Natural killer cell (primary cell): ENCODE results near the gene PRKG1. TPM values are rescaled to one million over a fixed set of nuclear protein-coding genes. Genes with fewer than 3 reads are reported as not detected.

ENCODE experiments used
- ATAC-seq, 3 donors: fragments of 150-1000 bp in 2 of 3; fragments of 200-7000 bp in 1 of 3; cut with Tn5 transposase; 1 replicate in 1 of 3; 2 replicates in 2 of 3; pipeline ENCODE4 v1.10.0; 2021; ENCODE audit warnings: mild to moderate bottlenecking in 2 of 3, moderate library complexity in 2 of 3
- DNase-seq, 2 donors: peaks; one replicate each; pipeline versions ENCODE4 v3.0.0 to v3.0.0-alpha.2; 2013 to 2021; ENCODE audit warnings: mixed read lengths in 1 of 2
- H3K27ac ChIP-seq: one replicate; pipeline ENCODE4 v1.5.1; 2013; ENCODE audit warnings: mild to moderate bottlenecking, low read length
- H3K27me3 ChIP-seq: one replicate; pipeline ENCODE4 v1.6.1; 2013; ENCODE audit warnings: low read length; ENCODE audit not compliant: control insufficient read depth, insufficient read depth
- H3K36me3 ChIP-seq: one replicate; pipeline ENCODE4 v1.6.1; 2013; ENCODE audit warnings: low read length; ENCODE audit not compliant: control insufficient read depth, insufficient read depth
- H3K4me1 ChIP-seq: one replicate; pipeline ENCODE4 v1.6.1; 2013; ENCODE audit warnings: low read length; ENCODE audit not compliant: control insufficient read depth, insufficient read depth
- H3K4me3 ChIP-seq: one replicate; pipeline ENCODE4 v1.5.1; 2013; ENCODE audit warnings: low read length
- H3K9me3 ChIP-seq: one replicate; pipeline ENCODE4 v1.6.1; 2013; ENCODE audit warnings: low read length; ENCODE audit not compliant: control insufficient read depth, insufficient read depth
- H3K27ac Mint-ChIP-seq, 2 donors: one replicate each; pipeline ENCODE4 v1.8.0; 2022; ENCODE audit warnings: mild to moderate bottlenecking in 2 of 2, mixed read lengths in 2 of 2, moderate library complexity in 1 of 2
- H3K27me3 Mint-ChIP-seq, 2 donors: one replicate each; pipeline ENCODE4 v1.8.0; 2022; ENCODE audit warnings: low read depth in 2 of 2, mixed read lengths in 2 of 2
- H3K36me3 Mint-ChIP-seq: one replicate; pipeline ENCODE4 v1.8.0; 2022; ENCODE audit warnings: mixed read lengths
- H3K4me1 Mint-ChIP-seq, 2 donors: one replicate each; pipeline ENCODE4 v1.8.0; 2022; ENCODE audit warnings: mixed read lengths in 2 of 2
- H3K4me3 Mint-ChIP-seq: one replicate; pipeline ENCODE4 v1.8.0; 2022; ENCODE audit warnings: mild to moderate bottlenecking, moderate library complexity, mixed read lengths
- H3K9me3 Mint-ChIP-seq, 2 donors: one replicate each; pipeline ENCODE4 v1.8.0; 2022; ENCODE audit warnings: mixed read lengths in 2 of 2
- CTCF ChIP-seq: fragments of 200-600 bp; IDR thresholded peaks from one replicate; pipeline ENCODE4 v1.8.0; 2022; ENCODE audit warnings: antibody characterized with exemption
- WGBS: methylation state at CpG from one replicate; pipeline ENCODE4 v1.1.7; 2013; ENCODE audit warnings: missing lambda C conversion rate; ENCODE audit not compliant: insufficient coverage; 5-methylcytosine and 5-hydroxymethylcytosine counted together
- intact Hi-C: fragments of 100-400 bp; cut with micrococcal nuclease; formaldehyde crosslinking; loops from one replicate; pipeline ENCODE4 v1.14.2; 2022
- total RNA-seq, 4 donors: library from RNA; stranded (reverse); fragments of 120-200 nt in 1 of 4; gene quantifications; one replicate each; pipeline versions ENCODE4 v1.2.3 to v1.2.4, GENCODE V29; 2013 to 2022

Gene PRKG1
- total RNA-seq, 3 donors from 2014 or later (not counting 1 experiment from before 2014, with no cell fraction given), result 0.23 to 0.41 (median 0.35) TPM

- ATAC-seq (no peak), DNase-seq (no peak)
- Histone ChIP-seq H3K27me3 (no peaks in the 10 kb centered on the region), H3K9me3 (no peaks in the 10 kb centered on the region), H3K27ac (no peak overlapping the region), H3K4me1 (no peaks in the 10 kb centered on the region), H3K4me3 (no peak overlapping the region), H3K36me3 (no peaks in the 10 kb centered on the region)
- Mint-ChIP-seq H3K4me1 (no peaks in the 10 kb centered on the region), H3K27me3 (peaks cover 0 to 4% of the 10 kb centered on the region in 2 donors), H3K36me3 (no peaks in the 10 kb centered on the region), H3K9me3 (no peaks in the 10 kb centered on the region), H3K4me3 (no peak overlapping the region), H3K27ac (no peak overlapping the region)
- 87% methylated on average over 5 of the region's 6 CpGs for WGBS
- intact Hi-C loops, result no loop called here
- no peak for TF ChIP-seq CTCF
These were observed 670.1 kb downstream of the PRKG1 start for GRCh38 chr10:51744235-51745000.

GRCh38 chr10:51745397-51745796 is 671.1 kb downstream of the PRKG1 start:
- peaks cover 0 to 4% of the 10 kb centered on the region in 2 donors for H3K27me3 Mint-ChIP-seq
- H3K9me3 ChIP-seq, result no peaks in the 10 kb centered on the region
- intact Hi-C loops, result no loop called here

GRCh38 chr10:51747216-51747615 is 672.9 kb downstream of the PRKG1 start:
- Histone ChIP-seq H3K4me1 (no peaks in the 10 kb centered on the region), H3K27ac (no peak overlapping the region), H3K27me3 (no peaks in the 10 kb centered on the region), H3K9me3 (no peaks in the 10 kb centered on the region), H3K36me3 (no peaks in the 10 kb centered on the region), H3K4me3 (no peak overlapping the region)
- Mint-ChIP-seq H3K36me3 (no peaks in the 10 kb centered on the region), H3K27me3 (peaks cover 0 to 4% of the 10 kb centered on the region in 2 donors), H3K9me3 (no peaks in the 10 kb centered on the region), H3K4me3 (no peak overlapping the region), H3K4me1 (no peaks in the 10 kb centered on the region), H3K27ac (no peak overlapping the region)
- intact Hi-C loops, result no loop called here
- TF ChIP-seq CTCF, result no peak
- no peak for ATAC-seq
- no peak for DNase-seq
- 100% methylated on average over 1 of the region's 1 CpG for WGBS

More at GRCh38 chr10:51745397-51745796, 671.1 kb downstream of the PRKG1 start:
- no peak for DNase-seq
- no peak overlapping the region for H3K4me3 Mint-ChIP-seq
- no peaks in the 10 kb centered on the region for H3K9me3 Mint-ChIP-seq
- ATAC-seq, result no peak
- no peak for TF ChIP-seq CTCF
- no peak overlapping the region for H3K27ac Mint-ChIP-seq
- Histone ChIP-seq H3K4me3 (no peak overlapping the region), H3K27ac (no peak overlapping the region), H3K27me3 (no peaks in the 10 kb centered on the region), H3K36me3 (no peaks in the 10 kb centered on the region), H3K4me1 (no peaks in the 10 kb centered on the region)
- WGBS, result 96% methylated on average over 2 of the region's 2 CpGs
- H3K36me3 Mint-ChIP-seq, result no peaks in the 10 kb centered on the region
- H3K4me1 Mint-ChIP-seq, result no peaks in the 10 kb centered on the region

- Mint-ChIP-seq H3K36me3 (no peaks in the 10 kb centered on the region), H3K27ac (no peak overlapping the region), H3K9me3 (no peaks in the 10 kb centered on the region), H3K4me1 (no peaks in the 10 kb centered on the region), H3K4me3 (no peak overlapping the region), H3K27me3 (no peaks in the 10 kb centered on the region)
- H3K9me3 ChIP-seq, result no peaks in the 10 kb centered on the region
- no peaks in the 10 kb centered on the region for H3K4me1 ChIP-seq
- H3K4me3 ChIP-seq, result no peak overlapping the region
- ATAC-seq (no peak), DNase-seq (no peak)
- H3K27me3 ChIP-seq, result no peaks in the 10 kb centered on the region
- no peak for TF ChIP-seq CTCF
- H3K27ac ChIP-seq, result no peak overlapping the region
- intact Hi-C loops, result no loop called here
- WGBS, result 82% methylated on average over 1 of the region's 1 CpG
- H3K36me3 ChIP-seq, result no peaks in the 10 kb centered on the region
These were observed 674.7 kb downstream of the PRKG1 start for GRCh38 chr10:51748959-51749358.
